Measurements from ENCODE around the gene AP3S2.
"Not testable (repeated sequence)": the region's sequence is repeated elsewhere in the genome, so short reads cannot be mapped to it uniquely, and the experiment has no call there.

Gene AP3S2

DNA sequence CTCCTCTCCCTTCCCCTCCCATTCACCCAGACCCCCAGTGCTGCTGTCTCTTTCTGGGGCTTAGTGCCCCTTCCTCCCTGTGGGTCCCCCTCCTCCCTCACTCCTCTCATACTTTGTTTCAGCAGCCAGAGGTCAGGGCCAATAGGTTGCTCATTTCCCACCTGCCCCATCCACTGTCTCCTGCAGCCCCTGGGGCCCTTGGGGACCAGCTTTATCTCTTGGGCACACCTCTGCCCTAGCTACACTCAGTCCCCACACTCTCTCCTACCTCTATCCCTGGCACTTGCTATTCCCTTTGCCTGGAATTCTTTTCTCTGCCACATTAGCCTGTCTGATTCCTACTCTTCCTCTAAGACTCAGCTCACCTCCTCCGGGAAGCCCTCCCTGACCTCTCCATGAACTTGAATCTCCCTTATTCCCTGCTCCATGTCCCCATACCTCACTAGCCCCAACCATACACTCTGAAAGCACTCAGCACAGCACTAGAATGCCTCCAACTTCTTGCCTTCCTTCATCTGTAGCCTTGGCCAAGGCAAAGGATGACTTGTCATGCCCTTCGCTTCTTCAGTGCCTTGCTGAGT, 93.8 kb downstream of the AP3S2 start:
- DNase-seq (ENCODE audit: low read depth) = no peak

- no peak for DNase-seq (ENCODE audit: low read depth)
These were observed 94.5 kb downstream of the AP3S2 start for GRCh38 chr15:89799011-89799911.

DNA sequence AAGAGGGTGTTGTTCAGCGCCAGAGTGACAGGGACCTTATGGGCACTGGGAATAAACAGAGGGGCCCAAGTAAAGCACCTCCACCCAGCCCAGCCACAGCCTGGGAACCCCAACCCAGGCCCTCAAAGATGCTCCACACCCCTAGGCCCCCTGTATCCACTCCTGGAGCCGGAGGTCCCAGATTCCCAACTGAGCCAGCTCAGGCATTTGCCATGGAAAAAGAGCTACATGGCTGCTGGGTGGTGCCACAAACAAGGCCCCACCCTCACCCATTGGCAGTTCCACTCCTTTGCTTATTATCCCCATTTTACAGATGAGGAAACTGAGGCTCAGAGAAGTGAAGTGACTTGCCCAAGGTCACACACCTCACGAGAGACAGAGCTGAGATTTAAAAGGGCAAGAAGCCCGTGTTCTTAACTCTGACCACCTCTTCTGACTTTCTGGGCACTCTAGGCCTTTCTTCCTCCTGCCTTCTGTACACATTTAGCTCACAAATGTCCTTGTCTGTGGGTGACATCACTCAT, 96.1 kb downstream of the AP3S2 start:
- DNase-seq (ENCODE audit: low read depth) = no peak

- DNase-seq (ENCODE audit: low read depth) = no peak
These were observed 97.8 kb downstream of the AP3S2 start for GRCh38 chr15:89795996-89796395.

GRCh38 chr15:89794627-89795241, 99.1 kb downstream of the AP3S2 start:
- DNase-seq (ENCODE audit: low read depth) = no peak

DNA sequence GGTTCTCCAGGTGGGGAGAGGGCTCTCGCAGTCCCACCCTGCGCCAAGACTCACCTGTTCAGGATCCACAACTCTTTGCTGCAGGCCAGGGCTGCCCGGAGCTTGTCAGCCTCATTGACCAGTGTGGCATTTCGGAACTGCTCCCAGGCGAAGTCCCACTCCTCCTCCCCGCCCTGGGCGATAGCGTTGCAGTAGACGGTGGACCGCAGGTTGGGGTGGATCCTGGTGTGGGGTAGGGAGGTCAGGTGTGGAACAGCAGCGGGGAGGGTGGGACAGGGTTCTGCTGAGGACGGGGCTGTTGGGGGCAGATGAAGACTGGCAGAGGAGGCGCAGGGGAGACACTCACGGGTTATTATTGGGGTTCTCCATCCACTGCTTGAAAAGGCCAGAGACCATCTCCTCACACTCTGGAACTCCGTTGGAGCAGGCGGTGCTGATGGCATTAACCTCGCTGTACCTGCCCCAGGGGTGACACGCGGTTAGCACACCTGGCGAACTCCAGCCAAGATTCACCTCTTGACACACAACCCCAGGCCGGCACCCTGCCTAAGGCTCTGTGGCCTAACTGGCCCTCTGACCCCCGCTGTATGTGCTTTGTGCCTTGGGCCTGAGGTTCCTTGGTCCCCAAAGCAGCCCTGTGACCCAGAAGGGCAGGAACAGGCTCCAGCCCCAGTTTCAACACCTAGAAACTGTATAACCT, 101.5 kb downstream of the AP3S2 start:
- no peak for DNase-seq (ENCODE audit: low read depth)

DNA sequence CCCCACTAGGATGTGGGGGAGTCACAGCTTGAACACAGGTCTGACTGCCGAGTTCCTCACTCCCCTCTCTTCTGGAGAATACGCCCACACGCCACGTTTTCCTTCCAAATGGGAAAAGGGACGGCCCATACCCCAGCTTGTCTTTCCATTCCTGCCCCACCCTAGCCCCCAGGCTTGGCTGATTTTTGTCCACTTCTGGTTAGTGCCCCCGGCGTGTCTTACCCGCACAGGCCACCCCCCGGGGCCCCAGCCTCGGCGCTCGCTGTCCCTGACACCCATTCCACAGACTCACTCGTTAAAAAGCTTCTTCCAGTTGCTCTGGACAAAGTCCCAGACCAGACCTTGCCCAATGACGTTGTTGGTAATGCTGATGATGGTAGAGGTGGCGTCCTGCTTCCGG, 103.1 kb downstream of the AP3S2 start:
- no peak for DNase-seq (ENCODE audit: low read depth)

DNA sequence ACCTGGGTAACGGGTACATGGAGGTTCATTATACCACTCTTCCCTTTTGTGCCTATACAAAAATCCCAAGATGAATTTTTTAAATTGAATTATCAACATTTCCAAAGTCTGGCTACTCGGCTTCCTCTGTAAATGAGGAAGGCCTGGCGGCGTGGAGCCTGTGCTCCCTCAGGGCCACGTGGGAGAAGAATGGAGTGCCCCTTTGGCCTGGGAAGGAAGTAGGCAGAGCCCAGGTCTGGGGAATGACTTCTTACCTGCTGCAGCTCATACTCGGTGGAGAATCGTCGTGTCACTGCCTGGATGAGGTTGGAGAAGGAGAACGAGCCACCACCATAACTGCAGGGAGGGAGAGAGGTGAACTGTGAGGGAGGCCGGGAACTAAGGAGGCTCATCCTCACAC, 103.6 kb downstream of the AP3S2 start:
- DNase-seq (ENCODE audit: low read depth) = no peak

DNA sequence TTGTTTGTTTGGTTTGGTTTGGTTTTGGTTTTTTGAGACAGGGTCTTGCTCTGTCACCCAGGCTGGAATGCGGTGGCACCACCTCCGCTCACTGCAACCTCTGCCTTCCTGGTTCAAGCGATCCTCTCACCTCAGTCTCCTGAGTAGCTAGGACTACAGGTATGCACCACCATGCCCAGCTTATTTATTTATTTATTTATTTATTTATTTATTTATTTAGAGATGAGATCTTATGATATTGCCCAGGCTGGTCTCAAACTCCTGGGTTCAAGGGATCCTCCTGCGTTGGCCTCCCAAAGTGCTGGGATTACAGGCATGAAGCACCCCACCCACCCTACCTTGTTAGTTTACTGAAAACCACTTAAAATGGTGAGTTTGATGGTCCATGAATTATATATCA, 105.2 kb downstream of the AP3S2 start:
- DNase-seq (ENCODE audit: low read depth) = not testable (repeated sequence)

DNA sequence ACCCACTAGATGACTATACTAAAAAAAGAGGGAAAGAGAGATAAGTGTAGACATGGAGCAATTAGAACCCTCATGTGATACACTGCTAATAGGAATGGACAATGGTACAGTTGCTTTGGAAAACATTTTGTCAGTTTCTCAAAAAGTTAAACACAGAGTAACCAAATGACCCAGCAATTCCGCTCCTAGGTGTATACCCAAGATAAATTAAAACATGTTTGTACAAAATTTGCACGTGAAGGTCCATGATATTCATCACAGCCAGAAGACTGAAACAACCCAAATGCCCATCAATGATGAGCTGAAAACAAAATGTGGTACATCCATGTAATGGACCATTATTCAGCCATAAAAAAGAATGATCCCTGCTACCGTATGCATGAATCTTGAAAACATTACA, 105.8 kb downstream of the AP3S2 start:
- DNase-seq (ENCODE audit: low read depth) = no peak

DNA sequence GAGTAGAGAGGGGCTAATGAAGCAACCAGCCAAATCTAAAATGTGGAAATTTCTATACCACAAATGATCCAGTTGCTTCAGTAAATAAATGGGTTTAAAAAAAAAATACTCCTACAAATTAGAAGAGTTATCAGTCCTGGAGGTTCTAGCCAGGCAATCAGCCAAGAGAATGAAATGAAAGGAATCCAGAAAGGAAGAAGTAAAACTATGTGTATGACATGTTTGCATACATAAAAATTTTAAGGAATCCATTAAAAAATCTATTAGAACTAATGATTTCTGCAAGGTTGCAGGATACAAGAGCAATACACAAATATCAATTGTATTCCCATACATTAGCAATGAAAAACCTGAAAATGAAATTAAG, 108.0 kb downstream of the AP3S2 start:
- DNase-seq (ENCODE audit: low read depth) = no peak

DNA sequence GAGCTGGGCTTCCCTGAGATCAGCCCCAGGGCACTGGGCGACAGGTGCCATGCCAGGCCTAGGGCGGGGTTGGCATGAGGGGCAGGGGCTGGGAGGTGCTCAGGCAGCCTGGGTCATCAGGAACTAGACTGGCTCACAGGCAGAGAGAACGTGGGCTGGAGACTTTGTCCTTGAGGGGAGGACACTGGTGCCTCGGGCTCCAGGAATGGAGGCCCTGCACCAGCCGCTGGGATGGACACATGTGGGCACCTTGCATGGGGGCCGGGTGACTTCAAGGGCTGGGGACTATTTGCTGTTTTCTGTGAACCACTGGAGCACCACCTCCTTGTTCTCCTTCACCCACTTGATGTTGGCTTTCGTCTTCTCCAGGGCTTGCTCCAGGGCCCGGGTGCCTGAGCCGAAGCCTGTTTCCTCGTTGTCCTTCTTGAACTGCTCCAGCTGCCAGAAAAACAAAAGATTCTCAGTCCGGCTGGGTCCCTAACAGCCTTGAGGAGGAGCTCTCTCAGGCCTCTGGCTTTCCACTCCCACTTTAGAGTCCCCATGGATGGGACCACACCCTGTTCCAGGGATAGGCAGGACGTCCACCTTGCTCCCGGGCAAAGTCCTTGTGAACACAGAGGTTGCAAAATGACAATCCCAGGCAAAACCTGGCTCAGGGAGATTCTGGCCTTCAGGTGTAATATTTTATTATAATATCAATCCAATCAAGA, 108.6 kb downstream of the AP3S2 start:
- DNase-seq (ENCODE audit: low read depth) = no peak

GRCh38 chr15:89784686-89784960, 109.2 kb downstream of the AP3S2 start:
- no peak for DNase-seq (ENCODE audit: low read depth)

GRCh38 chr15:89783861-89784685, 109.7 kb downstream of the AP3S2 start:
- no peak for DNase-seq (ENCODE audit: low read depth)

GRCh38 chr15:89783111-89783860, 110.5 kb downstream of the AP3S2 start:
- DNase-seq (ENCODE audit: low read depth) = no peak

DNA sequence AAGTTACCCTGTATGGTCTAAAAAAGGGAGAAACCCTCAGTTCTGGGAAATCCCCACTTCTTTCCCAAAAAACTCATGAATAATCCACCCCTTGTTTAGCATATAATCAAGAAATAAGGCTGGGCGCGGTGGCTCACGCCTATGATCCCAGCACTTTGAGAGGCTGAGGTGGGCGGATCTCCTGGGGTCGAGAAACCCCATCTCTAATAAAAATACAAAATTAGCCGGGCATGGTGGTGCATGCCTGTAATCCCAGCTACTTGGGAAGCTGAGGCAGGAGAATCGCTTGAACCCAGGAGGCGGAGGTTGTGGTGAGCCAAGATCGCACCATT, 111.2 kb downstream of the AP3S2 start:
- DNase-seq (ENCODE audit: low read depth) = not testable (repeated sequence)

DNA sequence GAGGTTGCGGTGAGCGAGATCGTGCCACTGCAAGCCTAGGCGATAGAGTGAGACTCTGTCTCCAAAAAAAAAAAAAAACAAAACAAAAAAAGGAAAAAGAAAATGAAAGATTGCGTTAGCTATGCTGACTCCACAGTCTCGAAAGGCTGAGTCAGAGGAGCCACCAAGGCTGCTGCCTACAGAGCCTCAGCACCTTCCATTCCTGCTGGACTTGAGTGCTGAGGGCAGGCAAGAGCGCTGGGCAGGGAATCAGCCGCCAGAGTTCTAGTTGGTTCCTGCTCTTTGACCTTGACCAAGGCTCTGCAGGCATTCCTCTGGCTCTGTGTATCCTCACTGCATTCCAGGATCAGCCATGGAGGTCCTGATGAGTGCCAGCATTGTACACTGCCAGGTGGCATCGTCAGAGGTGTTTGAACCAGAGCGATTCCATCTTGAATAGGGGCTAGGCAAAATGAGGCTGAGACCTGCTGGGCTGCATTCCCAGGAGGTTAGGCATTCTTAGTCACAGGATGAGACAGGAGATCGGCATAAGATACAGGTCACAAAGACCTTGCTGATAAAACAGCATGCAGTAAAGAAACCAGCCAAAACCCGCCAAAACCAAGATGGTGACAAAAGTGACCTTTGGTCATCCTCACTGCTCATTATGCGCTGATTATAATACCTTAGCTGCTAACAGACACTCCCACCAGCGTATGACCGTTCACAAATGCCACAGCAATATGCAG, 111.7 kb downstream of the AP3S2 start:
- no peak for DNase-seq (ENCODE audit: low read depth)

DNA sequence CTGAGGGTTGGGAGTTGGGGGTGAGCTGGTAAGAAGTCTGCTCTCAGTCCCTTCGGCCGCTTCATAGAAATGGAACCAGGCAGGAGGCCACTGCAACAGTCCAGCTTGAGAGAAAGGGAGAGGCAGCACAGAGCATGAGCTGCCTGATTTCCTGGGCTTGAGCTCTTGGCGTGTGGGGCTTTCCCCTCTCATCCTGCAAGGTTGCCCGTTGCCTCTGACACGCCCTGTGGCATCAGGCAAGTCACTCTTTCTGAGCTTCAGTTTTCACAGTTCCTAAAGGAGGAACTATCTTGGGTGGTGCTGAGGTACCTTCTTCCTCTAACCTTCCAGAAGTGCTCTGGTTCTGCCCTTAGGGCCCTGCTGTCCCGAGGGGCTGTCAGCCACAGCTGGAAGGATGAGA, 112.7 kb downstream of the AP3S2 start:
- no peak for DNase-seq (ENCODE audit: low read depth)

DNA sequence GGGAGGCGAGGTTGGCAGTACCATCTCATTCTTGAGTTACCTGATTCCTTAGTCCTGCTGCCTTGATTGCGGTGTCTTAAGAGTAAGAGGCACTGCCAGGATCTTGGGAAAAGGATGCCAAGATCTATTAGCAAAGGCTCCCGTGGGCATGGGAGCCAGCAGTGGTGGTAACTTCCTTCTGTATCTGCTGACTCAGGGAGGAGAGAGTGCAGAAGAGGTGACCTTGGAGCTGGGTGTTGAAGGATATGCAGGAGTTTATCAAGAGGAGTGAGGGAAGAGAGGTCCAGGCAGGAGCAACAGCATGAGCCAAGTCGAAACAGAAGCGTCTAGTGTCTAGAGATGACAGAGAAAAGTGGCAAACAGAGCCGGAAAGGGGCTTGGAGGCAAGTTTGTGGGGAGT, 113.2 kb downstream of the AP3S2 start:
- DNase-seq (ENCODE audit: low read depth) = no peak

All from activated T-cell treated with anti-CD3 and anti-CD28 coated beads for 1 hour (primary cell).